Urinary bladder (tissue), 4 donors: ENCODE measurements around the gene LAMTOR1. TPM values are rescaled to one million over a fixed set of nuclear protein-coding genes. Genes with fewer than 3 reads are reported as not detected.

Experiments
- DNase-seq: peaks from one replicate; pipeline ENCODE4 v3.0.0-alpha.2; 2015; ENCODE audit errors: extremely low spot score
- H3K27ac ChIP-seq: one replicate; pipeline ENCODE4 v1.5.1; 2013; ENCODE audit warnings: low read depth, mild to moderate bottlenecking, moderate library complexity
- H3K36me3 ChIP-seq: one replicate; pipeline ENCODE4 v1.6.1; 2013; ENCODE audit warnings: mild to moderate bottlenecking, moderate library complexity; ENCODE audit not compliant: insufficient read depth
- H3K4me1 ChIP-seq: one replicate; pipeline ENCODE4 v1.6.1; 2013; ENCODE audit warnings: mild to moderate bottlenecking, moderate library complexity; ENCODE audit not compliant: insufficient read depth
- H3K4me3 ChIP-seq: one replicate; pipeline ENCODE4 v1.5.1; 2013; ENCODE audit warnings: low read depth, low read length
- WGBS: extraction: QIAGEN DNeasy Blood & Tissue Kit; methylation state at CpG from one replicate; pipeline ENCODE4 v1.1.7; 2013; 5-methylcytosine and 5-hydroxymethylcytosine counted together
- polyA plus RNA-seq: library from polyadenylated mRNA; stranded (reverse); fragments of 200-250 nt; gene quantifications from one replicate; pipeline ENCODE4 v1.2.3, GENCODE V29; 2013
- total RNA-seq: library from RNA; depleted of rRNA; stranded (reverse); fragments of >200 nt; gene quantifications from one replicate; pipeline ENCODE4 v1.2.3, GENCODE V29; 2014
- donor health status: healthy with polysubstance abuse.
- donor health status: healthy.

The LAMTOR1 gene
- total and polyA plus RNA-seq, 2 donors = 32.4 to 147 TPM

- H3K36me3 ChIP-seq = no peaks in the 10 kb centered on the region
- H3K27ac ChIP-seq = no peak overlapping the region
- DNase-seq = no peak
- 83% methylated on average over 2 of the region's 2 CpGs for WGBS
- no peaks in the 10 kb centered on the region for H3K4me1 ChIP-seq
- H3K4me3 ChIP-seq = no peak overlapping the region
Observed at GRCh38 chr11:72132646-72133045, 29.5 kb upstream of the LAMTOR1 start.

DNA sequence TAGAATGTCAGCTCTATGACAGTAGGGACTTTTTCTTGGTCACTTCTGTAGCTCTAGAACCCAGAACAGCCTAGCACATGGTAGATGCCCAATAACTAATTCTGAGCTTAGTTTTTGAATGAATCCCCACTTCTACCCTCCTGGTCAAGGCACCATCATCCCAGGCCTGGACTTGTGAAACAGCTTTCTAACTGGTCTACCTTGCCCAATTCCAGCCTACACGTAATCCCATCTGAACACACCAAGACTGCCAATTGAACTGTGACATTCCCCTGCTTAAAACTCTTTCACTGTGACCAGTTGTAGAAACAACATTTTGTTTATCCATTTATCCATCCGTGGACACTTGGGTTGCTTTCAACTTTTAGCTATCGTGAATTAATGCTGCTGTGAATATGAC is 26.3 kb upstream of the LAMTOR1 start:
- no peak for DNase-seq
- 84% methylated on average over 3 of the region's 3 CpGs for WGBS
- no peak overlapping the region for H3K27ac ChIP-seq
- no peaks in the 10 kb centered on the region for H3K36me3 ChIP-seq
- H3K4me1 ChIP-seq = no peaks in the 10 kb centered on the region
- H3K4me3 ChIP-seq = no peak overlapping the region

DNA sequence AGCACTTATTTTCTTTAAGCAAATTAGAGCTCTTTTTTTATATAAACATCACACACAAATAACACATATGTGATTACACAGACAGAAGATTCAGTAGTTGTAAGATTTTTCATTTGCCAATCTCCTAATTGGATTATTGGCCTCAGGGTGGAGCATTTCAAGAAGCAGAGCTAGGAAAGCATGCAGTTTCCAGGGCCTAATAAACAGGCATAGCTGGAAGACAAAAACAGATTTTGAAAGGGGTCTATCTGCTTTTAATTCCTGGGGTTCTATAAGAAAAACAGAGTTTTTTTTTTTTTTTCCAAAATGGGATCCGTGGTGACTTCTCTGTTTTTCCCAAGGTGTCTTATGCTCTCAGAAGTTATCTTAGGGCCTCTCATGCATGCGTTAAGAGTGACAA is 24.8 kb upstream of the LAMTOR1 start:
- Histone ChIP-seq H3K27ac (no peak overlapping the region), H3K4me1 (no peaks in the 10 kb centered on the region), H3K36me3 (no peaks in the 10 kb centered on the region), H3K4me3 (no peak overlapping the region)
- WGBS = 56% methylated on average over 2 of the region's 2 CpGs
- DNase-seq = no peak

GRCh38 chr11:72125956-72126355 is 22.9 kb upstream of the LAMTOR1 start:
- H3K4me3 ChIP-seq = no peak overlapping the region
- WGBS = 60% methylated on average over 1 of the region's 1 CpG
- H3K4me1 ChIP-seq = no peaks in the 10 kb centered on the region
- no peak for DNase-seq
- no peak overlapping the region for H3K27ac ChIP-seq
- no peaks in the 10 kb centered on the region for H3K36me3 ChIP-seq

- Histone ChIP-seq H3K4me3 (no peak overlapping the region), H3K36me3 (no peaks in the 10 kb centered on the region), H3K27ac (no peak overlapping the region), H3K4me1 (no peaks in the 10 kb centered on the region)
- WGBS = 87% methylated on average over 6 of the region's 6 CpGs
- no peak for DNase-seq
Observed at GRCh38 chr11:72124046-72124445, 20.9 kb upstream of the LAMTOR1 start.

DNA sequence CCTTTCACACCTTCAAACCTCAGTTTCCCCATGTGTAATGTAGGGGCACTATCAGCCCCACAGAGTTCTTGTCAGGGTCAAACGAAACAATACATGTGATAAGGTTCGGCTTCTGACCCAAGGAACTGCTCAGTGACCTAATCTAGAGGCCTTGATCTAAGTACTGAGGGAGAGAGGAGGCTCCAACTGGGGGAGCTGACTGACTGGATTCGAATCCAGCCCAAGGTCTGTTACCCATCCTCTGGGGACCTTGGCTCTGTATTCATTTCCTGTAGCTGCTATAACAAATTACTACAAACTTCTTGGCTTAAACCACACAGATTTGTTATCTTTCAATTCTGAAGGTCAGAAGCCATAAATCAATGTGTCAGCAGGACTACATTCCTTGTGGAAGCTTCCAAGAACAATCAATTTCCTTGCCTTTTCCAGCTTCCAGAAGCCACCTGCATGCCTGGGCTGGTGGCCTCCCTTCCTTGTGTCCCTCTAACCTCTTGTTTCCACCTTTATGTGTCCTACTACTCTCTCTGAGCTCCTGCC is 20.1 kb upstream of the LAMTOR1 start:
- 72% methylated on average over 3 of the region's 3 CpGs for WGBS
- no peak overlapping the region for H3K27ac ChIP-seq
- DNase-seq = no peak
- no peaks in the 10 kb centered on the region for H3K36me3 ChIP-seq
- no peak overlapping the region for H3K4me3 ChIP-seq
- no peaks in the 10 kb centered on the region for H3K4me1 ChIP-seq

- Histone ChIP-seq H3K4me3 (no peak overlapping the region), H3K27ac (no peak overlapping the region), H3K36me3 (no peaks in the 10 kb centered on the region), H3K4me1 (no peaks in the 10 kb centered on the region)
- 86% methylated on average over 1 of the region's 1 CpG for WGBS
- no peak for DNase-seq
Observed at GRCh38 chr11:72122607-72123006, 19.5 kb upstream of the LAMTOR1 start.

- WGBS = 76% methylated on average over 2 of the region's 2 CpGs
- DNase-seq = no peak
- H3K4me1 ChIP-seq = no peaks in the 10 kb centered on the region
- H3K27ac ChIP-seq = no peak overlapping the region
- H3K36me3 ChIP-seq = no peaks in the 10 kb centered on the region
- H3K4me3 ChIP-seq = no peak overlapping the region
Observed at GRCh38 chr11:72120930-72121329, 17.8 kb upstream of the LAMTOR1 start.

GRCh38 chr11:72119198-72119597 is 16.1 kb upstream of the LAMTOR1 start:
- Histone ChIP-seq H3K4me1 (no peaks in the 10 kb centered on the region), H3K36me3 (no peaks in the 10 kb centered on the region), H3K4me3 (no peak overlapping the region), H3K27ac (no peak overlapping the region)
- no peak for DNase-seq
- 80% methylated on average over 6 of the region's 6 CpGs for WGBS

- DNase-seq = no peak
- H3K4me1 ChIP-seq = no peaks in the 10 kb centered on the region
- H3K36me3 ChIP-seq = no peaks in the 10 kb centered on the region
- 90% methylated on average over 6 of the region's 6 CpGs for WGBS
- no peak overlapping the region for H3K4me3 ChIP-seq
- no peak overlapping the region for H3K27ac ChIP-seq
Observed at GRCh38 chr11:72116019-72116755, 13.1 kb upstream of the LAMTOR1 start.

- H3K4me1 ChIP-seq = no peaks in the 10 kb centered on the region
Observed at GRCh38 chr11:72114570-72114969, 11.5 kb upstream of the LAMTOR1 start.

DNA sequence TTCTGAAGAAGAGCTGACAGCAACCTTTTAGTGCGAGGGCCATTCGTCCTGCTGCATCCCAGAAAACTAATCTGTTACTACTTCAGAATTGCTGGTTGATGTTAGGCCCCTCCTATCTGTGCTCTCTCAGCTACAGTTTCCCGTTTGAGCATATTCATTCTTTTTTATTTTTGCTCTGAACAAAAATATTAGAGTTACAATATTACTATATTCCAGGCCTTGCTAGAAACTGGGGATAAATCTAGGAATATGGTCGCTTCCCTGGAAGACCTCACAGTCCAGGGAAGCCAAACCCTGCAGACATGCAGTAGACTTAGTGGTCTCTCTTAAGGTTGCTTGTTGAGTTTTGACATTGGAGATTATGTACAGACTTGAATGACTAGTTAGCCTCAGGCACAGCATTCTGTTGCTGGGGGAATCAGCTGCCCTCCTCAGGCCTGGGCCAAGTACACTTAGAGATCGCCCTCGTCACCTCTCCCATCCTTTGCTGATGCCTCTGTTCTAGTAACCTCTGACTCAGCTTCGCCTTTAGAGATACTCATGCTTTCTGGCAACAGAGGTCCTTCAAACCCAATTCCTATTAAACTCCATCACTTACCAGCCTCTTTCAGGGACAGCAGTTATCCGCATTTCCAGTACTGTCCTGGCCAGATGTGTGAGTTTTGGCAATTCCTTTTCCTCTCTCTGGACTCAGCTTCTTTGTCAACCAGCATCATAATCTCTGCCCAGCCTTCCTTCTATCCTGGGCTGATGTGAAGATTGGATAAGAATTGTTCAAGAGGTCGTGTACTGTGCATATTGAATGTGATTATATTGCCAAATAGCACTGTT is 10.1 kb upstream of the LAMTOR1 start:
- no peak for DNase-seq
- H3K4me1 ChIP-seq = no peaks in the 10 kb centered on the region
- WGBS = 60% methylated on average over 9 of the region's 9 CpGs
- H3K4me3 ChIP-seq = peak overlapping the region; percentile 46
- H3K36me3 ChIP-seq = no peaks in the 10 kb centered on the region
- H3K27ac ChIP-seq = peak overlapping the region; percentile 82

More at GRCh38 chr11:72114570-72114969, 11.5 kb upstream of the LAMTOR1 start:
- 98% methylated on average over 1 of the region's 1 CpG for WGBS
- H3K4me3 ChIP-seq = no peak overlapping the region
- no peaks in the 10 kb centered on the region for H3K36me3 ChIP-seq
- no peak overlapping the region for H3K27ac ChIP-seq
- DNase-seq = no peak

DNA sequence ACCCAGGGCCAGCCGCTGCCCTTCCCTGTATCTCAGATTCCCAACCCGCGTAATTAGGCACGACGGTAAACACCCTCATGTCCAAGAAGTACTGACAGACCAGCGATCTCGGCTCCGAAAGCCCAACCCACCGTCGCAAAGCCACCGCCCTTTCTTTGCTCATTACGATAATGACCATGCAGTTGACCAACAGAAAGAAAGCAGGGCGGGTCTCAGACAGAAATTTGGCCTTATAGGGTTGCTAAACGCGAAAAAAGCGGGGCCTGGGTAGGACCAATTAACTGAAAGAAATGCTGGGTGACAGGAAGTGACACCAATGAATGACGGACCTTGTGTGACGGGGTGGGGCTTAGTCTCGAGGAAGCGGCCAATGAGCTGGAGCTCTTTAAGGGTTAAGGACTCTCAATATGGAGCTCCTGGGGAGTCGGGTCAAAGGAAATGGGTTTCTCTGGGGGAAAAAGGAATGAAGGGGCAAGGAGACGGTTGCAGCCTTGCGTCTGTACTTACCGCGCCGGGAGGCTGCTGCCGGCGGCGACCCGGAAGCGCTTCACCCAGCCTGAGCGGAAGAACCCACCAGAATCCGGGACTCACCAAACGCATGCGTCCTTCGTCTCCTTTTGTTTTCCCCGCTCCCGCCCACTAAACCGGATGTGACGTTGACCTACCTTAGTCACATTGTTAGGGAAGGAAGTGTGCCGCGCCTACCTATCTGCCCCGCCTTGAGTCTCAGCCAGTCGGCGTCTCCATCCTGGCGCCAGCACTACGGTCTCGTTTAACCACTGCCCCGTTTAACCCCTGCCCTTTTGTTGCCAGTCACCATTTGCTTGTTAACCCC is 9.3 kb upstream of the LAMTOR1 start, which contains the start of gene ANAPC15:
TSS of gene ANAPC15 (minus strand) at position 553 of the 835 bp plus-strand sequence. CDS start 1,419 bp downstream, outside the sequence.
- peak; percentile 100 for DNase-seq
- peak within 1 kb of the TSS; percentile 91 for H3K27ac ChIP-seq
- H3K36me3 ChIP-seq = no peaks in the 10 kb centered on the region
- H3K4me3 ChIP-seq = peak within 1 kb of the TSS; percentile 46
- under 1% methylated on average over 49 of the region's 49 CpGs for WGBS
- no peaks in the 10 kb centered on the region for H3K4me1 ChIP-seq
